Right atrium auricular region (tissue), 2 donors: Measurements from ENCODE around the gene TMEM59L. TPM values are rescaled to one million over a fixed set of nuclear protein-coding genes. Genes with fewer than 3 reads are reported as not detected.
A peak's percentile ranks its signal among the peaks of the same experiment; 100 is the strongest.

Experiments
- DNase-seq: peaks from one replicate; pipeline ENCODE4 v3.0.0-alpha.2; 2019; ENCODE audit warnings: low spot score
- H3K27ac ChIP-seq, 2 donors: fragments of 200-600 bp; sonication (generic); 1 replicate in 1 of 2; 2 replicates in 1 of 2; pipeline ENCODE4 v1.5.1; 2016 to 2019
- H3K27me3 ChIP-seq, 2 donors: fragments of 200-600 bp; sonication (generic); one replicate each; pipeline versions ENCODE4 v1.5.1 to v1.6.0; 2017 to 2019
- H3K36me3 ChIP-seq: fragments of 200-600 bp; sonication (generic); one replicate; pipeline ENCODE4 v1.5.1; 2016
- H3K4me1 ChIP-seq, 2 donors: fragments of 200-600 bp; sonication (generic); one replicate each; pipeline versions ENCODE4 v1.5.1 to v1.6.0; 2017 to 2019
- H3K4me3 ChIP-seq, 2 donors: fragments of 200-600 bp; sonication (generic); 1 replicate in 1 of 2; 2 replicates in 1 of 2; pipeline ENCODE4 v1.5.1; 2017 to 2019; ENCODE audit warnings: mild to moderate bottlenecking in 1 of 2, moderate library complexity in 1 of 2
- H3K9me3 ChIP-seq, 2 donors: fragments of 200-600 bp; sonication (generic); one replicate each; pipeline ENCODE4 v1.5.1; 2019
- total RNA-seq, 2 donors: library from RNA; depleted of rRNA; stranded (reverse); fragments of >200 nt; gene quantifications; one replicate each; pipeline ENCODE4 v1.1.0, GENCODE V29; 2016
- TF ChIP-seq, protein P1 (sequence below), 2 donors: fragments of 200-600 bp; sonication (generic); IDR thresholded peaks; one replicate each; pipeline ENCODE4 v1.5.1; 2019; ENCODE audit warnings: antibody characterized with exemption in 2 of 2

TMEM59L gene
- total RNA-seq, 2 donors from 2014 or later: 2.2 to 3.0 TPM

DNA sequence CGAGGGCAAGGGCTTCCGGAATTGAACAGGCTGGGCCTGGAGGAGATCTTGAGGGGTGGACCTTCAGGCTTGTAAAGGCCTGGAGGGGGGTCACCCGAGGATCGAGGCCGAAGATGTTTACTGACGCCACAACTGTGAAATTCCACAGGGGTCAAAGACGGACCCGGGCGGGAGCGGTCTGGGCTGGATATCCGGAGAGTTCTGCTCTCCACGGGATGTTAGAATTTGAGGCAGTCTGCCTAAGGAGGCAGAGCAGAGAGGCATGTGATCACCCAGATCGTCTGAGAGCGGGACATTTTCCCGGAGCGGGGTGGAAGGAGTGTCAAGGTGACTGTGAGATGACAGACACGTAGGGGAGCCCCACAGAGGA is 37.3 kb downstream of the TMEM59L start:
- no peaks in the 10 kb centered on the region for H3K9me3 ChIP-seq
- peak; percentile 92 for DNase-seq
- H3K4me3 ChIP-seq: peak overlapping the region in 1 of 2 donors; percentile 33
- H3K27me3 ChIP-seq: no peaks in the 10 kb centered on the region
- H3K4me1 ChIP-seq: peaks cover 0 to 56% of the 10 kb centered on the region in 2 donors
- TF ChIP-seq, protein P1, sequence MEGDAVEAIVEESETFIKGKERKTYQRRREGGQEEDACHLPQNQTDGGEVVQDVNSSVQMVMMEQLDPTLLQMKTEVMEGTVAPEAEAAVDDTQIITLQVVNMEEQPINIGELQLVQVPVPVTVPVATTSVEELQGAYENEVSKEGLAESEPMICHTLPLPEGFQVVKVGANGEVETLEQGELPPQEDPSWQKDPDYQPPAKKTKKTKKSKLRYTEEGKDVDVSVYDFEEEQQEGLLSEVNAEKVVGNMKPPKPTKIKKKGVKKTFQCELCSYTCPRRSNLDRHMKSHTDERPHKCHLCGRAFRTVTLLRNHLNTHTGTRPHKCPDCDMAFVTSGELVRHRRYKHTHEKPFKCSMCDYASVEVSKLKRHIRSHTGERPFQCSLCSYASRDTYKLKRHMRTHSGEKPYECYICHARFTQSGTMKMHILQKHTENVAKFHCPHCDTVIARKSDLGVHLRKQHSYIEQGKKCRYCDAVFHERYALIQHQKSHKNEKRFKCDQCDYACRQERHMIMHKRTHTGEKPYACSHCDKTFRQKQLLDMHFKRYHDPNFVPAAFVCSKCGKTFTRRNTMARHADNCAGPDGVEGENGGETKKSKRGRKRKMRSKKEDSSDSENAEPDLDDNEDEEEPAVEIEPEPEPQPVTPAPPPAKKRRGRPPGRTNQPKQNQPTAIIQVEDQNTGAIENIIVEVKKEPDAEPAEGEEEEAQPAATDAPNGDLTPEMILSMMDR (IDR thresholded peaks at IDR 0.05): no peak
- H3K27ac ChIP-seq: peak overlapping the region; percentile 76 to 87
- no peaks in the 10 kb centered on the region for H3K36me3 ChIP-seq

DNA sequence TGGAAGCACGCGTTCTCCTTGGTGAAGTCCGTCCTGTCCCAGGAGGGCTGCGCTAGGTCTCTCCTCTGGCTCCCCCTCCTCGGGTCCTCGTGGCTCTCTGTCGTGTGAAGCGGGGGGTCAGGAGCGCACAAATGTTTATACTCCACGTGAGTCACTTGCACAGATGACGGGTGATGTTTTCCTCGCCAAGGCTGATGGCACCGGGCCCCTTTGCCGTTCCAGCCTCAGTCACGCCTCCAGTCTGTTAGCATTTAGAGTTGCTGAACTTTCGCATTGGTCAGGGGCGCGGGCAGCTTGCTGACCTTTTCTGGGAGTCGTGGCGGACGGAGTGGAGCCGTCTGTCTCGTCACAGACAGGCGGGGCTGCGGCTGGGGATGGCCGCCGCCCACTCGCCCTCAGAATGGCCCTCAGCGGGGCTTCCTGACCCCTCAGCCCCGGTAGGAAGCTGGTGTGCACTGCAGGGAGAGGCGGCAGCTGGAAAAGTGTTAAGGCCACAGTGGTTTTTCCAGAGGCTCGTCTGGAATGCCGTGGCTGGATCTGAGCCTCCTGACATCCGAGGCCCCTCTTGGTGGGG is 37.9 kb downstream of the TMEM59L start:
- Histone ChIP-seq H3K4me1 (peaks cover 0 to 51% of the 10 kb centered on the region in 2 donors), H3K9me3 (no peaks in the 10 kb centered on the region), H3K4me3 (peak overlapping the region in 1 of 2 donors; percentile 33), H3K36me3 (no peaks in the 10 kb centered on the region), H3K27ac (peak overlapping the region; percentile 76 to 87), H3K27me3 (no peaks in the 10 kb centered on the region)
- TF ChIP-seq, protein P1 (IDR thresholded peaks at IDR 0.05): no peak
- peak; percentile 98 for DNase-seq

DNA sequence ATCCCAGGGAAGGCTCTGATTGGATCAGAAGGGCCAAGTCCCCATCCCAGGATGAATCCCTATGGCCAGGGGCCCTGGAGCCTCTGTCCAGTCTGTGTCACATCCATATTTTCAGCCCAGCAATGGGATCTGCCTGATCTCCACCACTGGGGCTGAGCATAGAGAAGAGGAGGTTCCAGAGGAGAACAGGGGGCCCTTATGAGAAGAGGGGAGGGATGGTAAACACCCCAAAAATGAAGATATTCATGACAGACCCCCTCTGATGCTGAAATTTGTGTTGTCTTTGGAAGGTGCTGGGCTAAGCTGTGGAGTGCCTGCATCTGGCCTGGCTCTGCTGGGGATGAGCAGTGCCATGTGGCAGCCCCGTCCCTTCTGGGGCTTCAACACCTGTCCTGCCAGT is 38.6 kb downstream of the TMEM59L start:
- H3K27ac ChIP-seq: peak overlapping the region; percentile 76 to 87
- DNase-seq: no peak
- H3K27me3 ChIP-seq: no peaks in the 10 kb centered on the region
- H3K4me3 ChIP-seq: no peak overlapping the region
- no peaks in the 10 kb centered on the region for H3K9me3 ChIP-seq
- no peaks in the 10 kb centered on the region for H3K36me3 ChIP-seq
- H3K4me1 ChIP-seq: peaks cover 0 to 53% of the 10 kb centered on the region in 2 donors
- TF ChIP-seq, protein P1 (IDR thresholded peaks at IDR 0.05): no peak

DNA sequence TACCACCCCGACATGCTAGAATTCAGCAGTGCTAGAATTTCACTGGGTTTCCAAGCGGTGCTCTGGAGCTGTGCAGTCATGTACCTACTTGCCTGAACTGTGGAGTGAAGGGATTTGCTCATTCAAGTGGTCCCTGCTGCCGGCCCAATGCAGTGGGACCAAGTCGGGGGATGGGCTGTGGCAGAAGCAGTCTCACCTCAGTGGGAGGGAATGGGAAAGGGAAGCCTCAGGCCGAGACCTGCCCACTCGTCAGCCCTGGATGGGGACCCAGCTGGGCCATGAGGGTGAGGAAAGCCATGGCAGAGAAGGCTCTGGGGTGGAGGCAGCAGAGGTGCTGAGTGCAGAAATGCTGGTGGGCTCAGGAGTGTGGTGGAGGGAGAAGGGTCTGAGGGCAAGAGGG is 39.1 kb downstream of the TMEM59L start:
- no peak overlapping the region for H3K4me3 ChIP-seq
- peak overlapping the region; percentile 76 to 87 for H3K27ac ChIP-seq
- TF ChIP-seq, protein P1 (IDR thresholded peaks at IDR 0.05): no peak
- H3K36me3 ChIP-seq: no peaks in the 10 kb centered on the region
- H3K9me3 ChIP-seq: no peaks in the 10 kb centered on the region
- H3K4me1 ChIP-seq: peaks cover 0 to 58% of the 10 kb centered on the region in 2 donors
- DNase-seq: no peak
- H3K27me3 ChIP-seq: no peaks in the 10 kb centered on the region

DNA sequence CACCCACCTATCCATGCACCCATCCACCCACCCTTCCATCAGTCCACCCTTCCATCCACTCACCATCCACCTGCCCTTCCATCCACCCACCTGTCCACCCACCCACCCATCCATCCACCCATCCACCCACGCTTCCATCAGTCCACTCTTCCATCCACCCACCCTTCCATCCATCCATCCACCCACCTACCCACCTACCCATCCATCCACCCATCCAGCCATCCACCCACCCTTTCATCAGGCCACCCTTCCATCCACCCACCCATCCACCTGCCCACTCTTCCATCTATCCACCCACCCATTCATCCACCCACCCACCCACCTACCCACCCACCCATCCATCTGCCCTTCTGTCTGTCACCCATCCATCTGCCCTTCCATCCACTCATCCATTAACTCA is 41.2 kb downstream of the TMEM59L start:
- TF ChIP-seq, protein P1 (IDR thresholded peaks at IDR 0.05): no peak
- Histone ChIP-seq H3K4me3 (no peak overlapping the region), H3K27me3 (no peaks in the 10 kb centered on the region), H3K4me1 (peaks cover 0 to 65% of the 10 kb centered on the region in 2 donors), H3K27ac (no peak overlapping the region), H3K9me3 (no peaks in the 10 kb centered on the region), H3K36me3 (no peaks in the 10 kb centered on the region)
- DNase-seq: no peak

DNA sequence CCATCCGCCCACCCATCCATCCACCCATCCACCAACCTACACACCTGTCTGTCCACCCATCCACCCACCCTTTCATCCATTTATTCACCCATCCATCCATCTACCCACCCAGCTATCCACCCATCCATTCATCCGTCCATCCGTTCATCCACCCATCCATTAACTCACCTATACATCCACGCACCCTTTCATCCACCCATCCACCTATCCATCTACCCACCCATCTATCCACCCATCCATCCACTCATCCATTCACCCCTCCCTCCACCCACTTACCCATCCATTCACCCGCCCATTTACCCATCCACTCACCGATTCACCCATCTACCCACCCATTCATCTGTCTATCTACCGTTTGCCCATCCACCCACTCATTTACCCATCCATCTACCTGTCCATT is 41.8 kb downstream of the TMEM59L start:
- Histone ChIP-seq H3K36me3 (no peaks in the 10 kb centered on the region), H3K9me3 (no peaks in the 10 kb centered on the region), H3K4me1 (peaks cover 0 to 64% of the 10 kb centered on the region in 2 donors), H3K4me3 (no peak overlapping the region), H3K27ac (no peak overlapping the region), H3K27me3 (no peaks in the 10 kb centered on the region)
- TF ChIP-seq, protein P1 (IDR thresholded peaks at IDR 0.05): no peak
- DNase-seq: no peak
